ENCODE measurements around the gene CHRNB4.

DNA sequence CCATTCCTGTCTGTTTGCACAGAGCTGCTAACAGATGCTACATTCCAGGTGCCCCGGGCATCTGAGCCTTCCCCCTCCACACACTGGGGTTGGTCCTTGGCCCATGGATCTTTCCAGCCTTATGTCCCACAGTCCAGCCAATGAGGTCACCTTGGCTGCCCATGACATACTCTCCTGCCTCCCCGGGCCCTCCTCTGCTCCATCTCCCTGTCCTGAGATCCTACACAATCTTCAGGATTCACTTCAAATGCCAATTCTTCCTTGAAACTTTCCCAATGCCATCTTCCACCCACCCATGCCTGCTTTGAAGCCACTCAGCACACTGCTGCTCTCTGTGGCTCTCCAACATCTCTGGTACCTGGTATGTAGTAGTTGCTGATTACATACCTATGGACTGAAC is 24.5 kb downstream of the CHRNB4 start:
- TF ChIP-seq, protein P1, sequence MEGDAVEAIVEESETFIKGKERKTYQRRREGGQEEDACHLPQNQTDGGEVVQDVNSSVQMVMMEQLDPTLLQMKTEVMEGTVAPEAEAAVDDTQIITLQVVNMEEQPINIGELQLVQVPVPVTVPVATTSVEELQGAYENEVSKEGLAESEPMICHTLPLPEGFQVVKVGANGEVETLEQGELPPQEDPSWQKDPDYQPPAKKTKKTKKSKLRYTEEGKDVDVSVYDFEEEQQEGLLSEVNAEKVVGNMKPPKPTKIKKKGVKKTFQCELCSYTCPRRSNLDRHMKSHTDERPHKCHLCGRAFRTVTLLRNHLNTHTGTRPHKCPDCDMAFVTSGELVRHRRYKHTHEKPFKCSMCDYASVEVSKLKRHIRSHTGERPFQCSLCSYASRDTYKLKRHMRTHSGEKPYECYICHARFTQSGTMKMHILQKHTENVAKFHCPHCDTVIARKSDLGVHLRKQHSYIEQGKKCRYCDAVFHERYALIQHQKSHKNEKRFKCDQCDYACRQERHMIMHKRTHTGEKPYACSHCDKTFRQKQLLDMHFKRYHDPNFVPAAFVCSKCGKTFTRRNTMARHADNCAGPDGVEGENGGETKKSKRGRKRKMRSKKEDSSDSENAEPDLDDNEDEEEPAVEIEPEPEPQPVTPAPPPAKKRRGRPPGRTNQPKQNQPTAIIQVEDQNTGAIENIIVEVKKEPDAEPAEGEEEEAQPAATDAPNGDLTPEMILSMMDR (IDR thresholded peaks at IDR 0.05; ENCODE audit: extremely low read depth in 1 of 2, insufficient read depth in 1 of 2, low read depth in 1 of 2, low read length in 2 of 2), result no peak
- TF ChIP-seq JUN (IDR thresholded peaks at IDR 0.05; ENCODE audit: borderline replicate concordance, insufficient read depth, insufficient read length, low read depth), result no peak
- TF ChIP-seq, protein P2, sequence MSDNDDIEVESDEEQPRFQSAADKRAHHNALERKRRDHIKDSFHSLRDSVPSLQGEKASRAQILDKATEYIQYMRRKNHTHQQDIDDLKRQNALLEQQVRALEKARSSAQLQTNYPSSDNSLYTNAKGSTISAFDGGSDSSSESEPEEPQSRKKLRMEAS (IDR thresholded peaks at IDR 0.05; ENCODE audit: insufficient read depth, insufficient read length), result no peak
- TF ChIP-seq POLR2A (IDR thresholded peaks at IDR 0.05; ENCODE audit: low read depth, low read length), result no peak
- no peak for TF ChIP-seq POLR2AphosphoS5 (IDR thresholded peaks at IDR 0.05; ENCODE audit: insufficient read depth, low read depth, low read length)
- TF ChIP-seq EZH2 (IDR thresholded peaks at IDR 0.05; ENCODE audit: borderline replicate concordance, low read depth, low read length, severe bottlenecking), result no peak

All from endothelial cell of umbilical vein (primary cell).